ENCODE data around the gene ZG16. TPM values are rescaled to one million over a fixed set of nuclear protein-coding genes. Genes with fewer than 3 reads are reported as not detected.
"Not testable (repeated sequence)": the region's sequence is repeated elsewhere in the genome, so short reads cannot be mapped to it uniquely, and the experiment has no call there.

Gene ZG16, protein sequence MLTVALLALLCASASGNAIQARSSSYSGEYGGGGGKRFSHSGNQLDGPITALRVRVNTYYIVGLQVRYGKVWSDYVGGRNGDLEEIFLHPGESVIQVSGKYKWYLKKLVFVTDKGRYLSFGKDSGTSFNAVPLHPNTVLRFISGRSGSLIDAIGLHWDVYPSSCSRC
- polyA plus RNA-seq (ENCODE audit: insufficient read length): 0.08 TPM
- long read RNA-seq, donor 1: 0 reads
- long read RNA-seq, donor 2: 0 reads
- long read RNA-seq, donor 3: 0 reads
- long read RNA-seq, donor 4: 0 reads
- long read RNA-seq, donor 5: 0 reads
- long read RNA-seq, donor 6: 0 reads
- long read RNA-seq, donor 7: 0 reads
- long read RNA-seq, donor 8: 0 reads

GRCh38 chr16:29777576-29778350 lies at the start of gene ZG16:
Gene ZG16, plus strand, starts transcription at chr16:29778256. Its CDS starts 1,011 bp downstream, at chr16:29779267.
- no peak for DNase-seq

DNA sequence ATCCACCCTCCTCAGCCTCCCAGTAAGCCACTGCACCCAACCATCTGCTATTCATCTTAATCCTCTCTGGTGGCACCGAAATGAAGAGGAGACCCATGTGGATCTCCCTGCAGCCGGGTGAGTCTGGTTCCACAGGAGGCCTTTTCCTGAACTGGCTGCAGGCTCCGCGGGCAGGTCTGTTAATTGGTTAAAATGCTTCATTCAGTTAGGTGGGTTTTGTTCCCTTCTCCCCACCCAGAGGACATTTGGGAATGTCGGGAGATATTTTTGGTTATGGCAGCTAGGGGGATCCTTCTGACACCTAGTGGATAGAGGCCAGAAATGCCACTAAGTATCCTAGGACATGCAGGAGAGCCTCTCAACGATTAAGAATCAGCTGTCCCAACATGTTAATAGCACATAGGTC lies 48.9 kb upstream of the ZG16 start:
- no peak for DNase-seq

DNA sequence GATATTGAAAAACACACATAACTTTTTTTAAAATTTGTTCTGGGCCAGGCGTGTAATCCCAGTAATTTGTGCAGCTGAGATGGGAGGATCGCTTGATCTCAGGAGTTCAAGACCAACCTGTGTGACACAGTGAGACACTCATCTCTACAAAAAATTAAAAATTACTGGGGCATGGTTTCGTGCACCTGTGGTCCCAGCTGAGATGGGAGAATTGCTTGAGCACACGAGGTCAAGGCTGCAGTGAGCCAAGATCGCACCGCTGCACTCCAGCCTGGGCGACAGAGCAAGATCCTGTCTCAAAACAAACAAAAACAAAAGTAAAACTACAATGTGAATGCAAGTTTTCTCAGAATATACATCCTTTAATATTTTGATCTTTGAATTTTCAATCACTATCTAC lies 47.4 kb upstream of the ZG16 start:
- no peak for DNase-seq

DNA sequence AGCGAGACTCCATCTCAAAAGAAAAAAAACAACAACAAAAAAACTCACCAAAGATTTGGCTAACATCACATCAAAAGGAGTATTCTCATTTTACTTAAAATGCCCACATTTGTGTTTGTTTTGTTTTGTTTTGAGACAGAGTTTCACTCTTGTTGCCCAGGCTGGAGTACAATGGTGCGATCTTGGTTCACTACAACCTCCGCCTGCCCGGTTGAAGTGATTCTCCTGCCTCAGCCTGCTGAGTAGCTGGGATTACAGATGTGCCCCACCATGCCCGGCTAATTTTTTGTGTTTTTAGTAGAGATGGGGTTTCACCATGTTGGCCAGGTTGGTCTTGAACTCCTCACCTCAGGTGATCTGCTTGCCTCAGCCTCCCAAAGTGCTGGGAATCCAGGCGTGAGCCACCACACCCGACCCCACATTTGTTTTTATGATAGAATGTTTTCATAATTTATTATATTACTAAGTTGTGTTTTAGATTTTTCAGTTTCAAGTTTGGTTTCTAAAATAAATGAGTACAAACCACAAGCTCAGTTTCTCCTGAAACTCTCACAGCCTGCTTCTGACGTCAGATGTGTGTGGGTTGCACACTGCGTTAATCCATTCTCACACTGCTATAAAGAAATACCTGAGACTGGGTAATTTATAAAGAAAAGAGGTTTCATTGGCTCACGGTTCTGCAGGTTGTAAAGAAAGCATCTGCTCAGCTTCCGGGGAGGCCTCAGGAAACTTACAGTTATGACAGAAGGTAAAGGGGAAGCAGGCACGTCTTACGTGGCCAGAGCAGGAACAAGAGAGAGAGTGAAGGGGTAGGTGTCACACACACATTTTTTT lies 46.1 kb upstream of the ZG16 start:
- not testable (repeated sequence) for DNase-seq

GRCh38 chr16:29734786-29735185 lies 43.3 kb upstream of the ZG16 start:
- DNase-seq: no peak

DNA sequence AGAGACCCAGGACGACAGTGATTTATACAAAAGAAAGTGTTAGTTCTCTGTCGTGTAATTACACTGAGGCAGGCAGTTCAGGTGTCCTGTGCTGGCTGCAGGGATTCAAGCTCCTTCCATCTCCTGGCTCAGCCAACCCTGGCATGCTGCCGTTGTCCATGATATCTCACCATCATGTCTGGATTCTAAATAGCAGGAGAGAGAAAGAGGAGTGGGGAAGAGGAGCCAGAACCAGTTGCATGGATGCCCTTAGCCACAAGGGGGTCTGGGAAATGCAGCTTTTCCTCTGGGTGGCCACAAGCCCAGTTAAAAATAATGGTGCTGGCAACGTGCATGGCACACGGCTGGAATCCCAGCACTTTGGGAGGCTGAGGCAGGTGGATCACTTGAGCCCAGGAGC lies 41.9 kb upstream of the ZG16 start:
- DNase-seq: no peak

DNA sequence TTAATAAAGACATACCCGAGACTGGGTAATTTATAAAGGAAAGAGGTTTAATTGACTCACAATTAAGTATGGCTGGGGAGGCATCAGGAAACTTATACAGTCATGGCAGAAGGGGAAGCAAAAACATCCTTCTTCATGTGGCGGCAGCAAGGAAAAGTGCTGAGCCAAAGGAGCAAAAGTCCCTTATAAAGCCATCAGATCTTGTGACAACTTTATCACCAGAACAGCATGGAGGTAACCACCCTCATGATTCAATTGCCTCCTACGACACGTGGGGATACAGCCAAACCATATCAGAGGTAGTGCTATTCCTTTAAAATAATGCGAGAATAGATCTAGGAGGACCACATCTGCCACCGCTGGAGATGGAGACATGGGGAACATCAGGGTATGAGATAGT lies 41.3 kb upstream of the ZG16 start:
- DNase-seq: no peak

DNA sequence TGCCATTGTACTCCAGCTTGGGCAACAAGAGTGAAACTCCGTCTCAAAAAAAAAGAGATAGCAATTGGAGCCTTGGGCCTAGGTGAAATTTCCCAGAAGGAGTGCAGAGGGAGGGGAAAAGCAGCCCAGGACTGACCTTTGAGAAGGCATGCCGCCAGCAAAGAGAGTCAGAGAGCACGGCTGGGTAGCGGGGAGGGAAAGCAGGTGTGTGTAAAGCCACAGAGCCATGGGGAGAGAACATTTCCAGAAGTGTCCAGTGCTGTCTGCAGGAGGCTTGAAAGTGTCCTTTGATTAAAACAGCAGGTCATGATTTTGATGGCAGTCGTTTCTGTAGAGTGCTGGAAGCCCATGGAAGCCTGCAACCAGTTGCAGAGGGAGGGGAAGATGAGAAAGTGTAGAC lies 40.3 kb upstream of the ZG16 start:
- DNase-seq: no peak

DNA sequence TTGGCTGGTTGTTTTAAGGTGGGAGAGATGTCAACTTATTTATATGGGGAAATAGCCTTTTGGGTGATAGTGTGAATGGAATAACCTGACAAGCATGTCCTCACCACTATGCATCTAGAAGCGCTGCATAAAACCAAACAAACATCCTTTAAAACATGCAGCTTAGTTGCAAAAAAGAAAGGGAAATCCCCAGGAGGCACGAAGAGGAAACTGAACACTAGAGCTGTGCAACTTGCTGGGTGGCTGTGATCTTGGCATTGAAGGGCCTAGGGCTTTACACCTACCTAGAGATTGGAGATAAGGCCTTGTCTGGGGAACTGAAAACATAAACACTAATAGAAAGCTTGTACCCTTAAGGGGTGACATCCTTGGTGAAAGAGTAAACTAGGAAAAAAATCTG lies 39.5 kb upstream of the ZG16 start:
- DNase-seq: no peak

- not testable (repeated sequence) for DNase-seq
These were observed 38.0 kb upstream of the ZG16 start for GRCh38 chr16:29739927-29740629.

DNA sequence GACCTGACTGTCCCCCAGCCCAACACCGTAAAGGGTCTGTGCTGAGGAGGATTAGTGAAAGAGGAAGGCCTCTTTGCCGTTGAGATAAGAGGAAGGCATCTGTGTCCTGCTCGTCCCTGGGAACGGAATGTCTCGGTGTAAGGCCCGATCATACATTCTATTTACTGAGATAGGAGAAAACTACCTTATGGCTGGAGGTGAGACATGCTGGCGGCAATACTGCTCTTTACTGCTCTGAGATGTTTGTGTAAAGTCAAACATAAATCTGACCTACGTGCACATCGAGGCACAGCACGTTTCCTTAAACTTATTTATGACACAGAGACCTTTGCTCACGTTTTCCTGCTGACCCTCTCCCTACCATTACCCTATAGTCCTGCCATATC lies 37.4 kb upstream of the ZG16 start:
- DNase-seq: not testable (repeated sequence)

DNA sequence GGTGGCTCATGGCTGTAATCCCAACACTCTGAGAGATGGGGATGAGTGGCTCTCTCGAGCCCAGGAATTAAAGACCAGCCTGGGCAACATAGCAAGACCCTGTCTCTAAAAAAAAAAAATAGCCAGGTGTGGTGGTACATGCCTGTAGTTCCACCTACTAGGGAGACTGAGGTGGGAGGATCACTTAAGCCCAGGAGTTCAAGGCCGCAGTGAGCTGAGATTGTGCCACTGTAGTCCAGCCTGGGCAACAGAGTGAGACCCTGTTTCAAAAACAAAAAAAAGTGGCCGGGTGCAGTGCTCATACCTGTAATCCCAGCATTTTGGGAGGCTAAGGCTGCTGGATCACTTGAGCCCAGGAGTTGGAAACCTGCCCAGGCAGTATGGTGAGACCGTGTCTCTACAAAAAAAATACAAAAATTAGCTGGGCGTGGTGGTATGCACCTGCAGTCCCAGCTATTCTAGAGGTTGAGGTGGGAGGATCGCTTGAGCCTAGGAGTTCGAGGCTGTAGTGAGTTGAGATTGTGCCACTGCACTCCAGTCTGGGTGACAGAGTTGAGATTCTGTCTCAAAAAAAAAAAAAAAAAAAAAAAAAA lies 35.3 kb upstream of the ZG16 start:
- DNase-seq: no peak

GRCh38 chr16:29743475-29743826 lies 34.6 kb upstream of the ZG16 start:
- DNase-seq: no peak

DNA sequence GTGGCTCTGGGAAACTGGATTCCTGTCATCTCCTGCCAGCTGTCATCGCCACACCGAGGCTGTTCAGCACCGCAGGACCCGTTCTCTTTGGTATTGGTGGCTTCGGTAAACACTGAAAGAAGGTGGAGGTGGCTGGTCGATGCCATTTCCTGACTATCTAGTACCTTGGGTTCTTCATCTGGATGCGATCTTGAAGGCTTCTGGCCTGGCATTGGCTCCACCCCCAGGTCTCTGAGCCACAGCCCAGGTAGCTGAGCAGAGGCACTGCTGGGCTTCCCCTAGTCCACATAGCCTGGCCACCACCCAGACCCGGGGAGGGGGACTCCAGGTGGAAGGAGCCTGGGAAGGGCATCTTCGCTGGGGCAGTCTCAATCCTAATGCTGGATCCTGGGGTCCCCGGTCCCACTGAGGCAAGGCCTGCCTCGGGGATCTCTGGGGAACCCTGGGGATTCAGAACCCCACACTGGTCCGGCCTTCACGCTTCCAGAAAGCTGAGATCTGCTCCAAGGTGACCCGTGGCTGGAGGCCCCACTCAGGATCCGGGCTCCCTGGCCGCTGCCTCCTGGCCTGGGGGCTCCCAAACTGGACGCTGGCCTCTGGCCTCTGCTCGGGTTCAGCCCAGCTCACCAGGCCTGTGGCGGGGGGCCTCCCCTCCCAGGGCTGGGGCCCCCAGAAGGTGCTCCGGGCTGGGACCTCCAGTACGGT lies 34.1 kb upstream of the ZG16 start:
- DNase-seq: no peak

GRCh38 chr16:29744541-29745101 lies 33.4 kb upstream of the ZG16 start:
- no peak for DNase-seq

DNA sequence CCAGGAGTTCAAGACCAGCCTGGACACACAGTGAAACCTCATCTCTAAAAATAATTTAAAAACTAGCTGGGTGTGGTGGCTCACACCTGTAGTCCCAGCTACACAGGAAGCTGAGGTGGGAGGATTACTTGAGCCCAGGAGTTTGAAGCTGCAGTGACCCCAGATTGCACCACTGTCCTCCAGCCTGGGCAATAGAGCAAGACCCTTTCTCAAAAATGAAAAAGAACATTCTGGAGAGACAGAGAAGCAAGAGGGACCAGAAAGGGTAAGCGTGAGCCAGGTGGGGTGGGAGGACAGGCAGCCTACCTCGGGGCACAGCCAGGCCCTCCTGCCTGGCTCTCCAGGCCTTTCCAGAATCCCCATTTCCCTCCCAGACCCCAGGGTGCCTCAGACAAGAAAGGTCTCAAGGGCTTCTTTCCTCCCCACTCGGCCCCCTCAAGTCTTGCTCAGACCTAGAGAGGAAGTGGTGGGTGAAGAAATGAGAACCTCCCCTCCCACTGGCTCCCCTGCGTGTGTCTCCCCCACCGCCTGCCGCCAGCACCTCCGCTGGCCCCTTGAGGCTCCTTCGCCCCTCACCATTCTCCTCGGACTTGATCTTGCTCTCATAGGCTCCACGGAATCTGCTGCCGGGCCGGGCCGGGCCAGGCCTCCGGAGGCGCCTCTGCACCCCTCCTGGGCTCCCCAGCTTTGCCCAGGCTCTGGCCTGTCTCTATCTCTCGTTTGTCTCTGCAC lies 32.8 kb upstream of the ZG16 start:
- DNase-seq: no peak

- no peak for DNase-seq
These were observed 32.2 kb upstream of the ZG16 start, which contains the start of gene C16orf54 for GRCh38 chr16:29745853-29746345. Gene C16orf54, minus strand, starts transcription at chr16:29745990. Its CDS starts 1,039 bp downstream, at chr16:29744951.

DNA sequence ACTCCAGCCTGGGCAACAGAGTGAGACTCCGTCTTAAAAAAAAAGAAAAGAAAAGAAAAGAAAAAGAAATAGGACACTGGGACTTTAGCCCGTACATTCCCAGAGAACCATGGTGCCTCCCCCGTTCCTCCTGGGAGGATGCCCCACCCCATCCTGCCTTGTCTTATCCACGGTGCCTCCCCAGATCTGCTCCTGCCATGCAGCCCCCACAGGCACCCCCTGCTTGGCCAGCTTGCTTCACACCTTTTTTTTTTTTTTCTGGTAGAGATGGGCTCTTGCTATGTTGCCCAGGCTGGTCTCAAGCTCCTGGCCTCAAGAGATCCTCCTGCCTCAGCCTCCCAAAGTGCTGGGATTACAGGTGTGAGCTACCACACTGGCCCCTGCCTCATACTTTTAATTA lies 31.5 kb upstream of the ZG16 start:
- not testable (repeated sequence) for DNase-seq

GRCh38 chr16:29747947-29748759 lies 29.9 kb upstream of the ZG16 start:
- DNase-seq: no peak

Data from left kidney (tissue), 8 donors.